Measurements from ENCODE around the gene SENP5.

GRCh38 chr3:196914866-196915265 lies 47.1 kb downstream of the SENP5 start:
- TF ChIP-seq CTCF (conservative IDR thresholded peaks at IDR 0.05) (no peak), EZH2 (IDR thresholded peaks at IDR 0.05; ENCODE audit: low read depth) (no peak)
